Measurements from ENCODE around the gene BANK1. TPM values are rescaled to one million over a fixed set of nuclear protein-coding genes. Genes with fewer than 3 reads are reported as not detected.
A peak's percentile ranks its signal among the peaks of the same experiment; 100 is the strongest.

Gene BANK1
- 1 to 10 TPM in 2 of 4 donors, under 1 TPM in 2; 0.22 to 1.4 (median 0.96) TPM for total RNA-seq

- WGBS, 2 donors = 12 to 16% methylated on average over 32 to 44 of the region's 44 CpGs
- H3K4me3 ChIP-seq (ENCODE audit: low read depth, poor library complexity, severe bottlenecking) = peak within 1 kb of the TSS; percentile 26
- TF ChIP-seq POLR2A (IDR thresholded peaks at IDR 0.05) = no peak
- TF ChIP-seq CTCF (IDR thresholded peaks at IDR 0.05) = no peak
- DNase-seq (ENCODE audit: low spot score in 2 of 2) = peak in 1 of 2 donors; percentile 84
- intact Hi-C loops (cut with DNase I; ENCODE audit: low total_unique reads) = no loop called here
These were observed at the start of gene BANK1 for GRCh38 chr4:101790521-101791181. BANK1 (plus strand) TSS chr4:101790730; CDS start chr4:101790881, 151 bp downstream.

- H3K4me3 ChIP-seq (ENCODE audit: low read depth, poor library complexity, severe bottlenecking) = no peak overlapping the region
- intact Hi-C loops (cut with DNase I; ENCODE audit: low total_unique reads) = no loop called here
- DNase-seq (ENCODE audit: low spot score in 2 of 2) = no peak
- 35% methylated on average over 2 of the region's 2 CpGs for WGBS, 2 donors
- TF ChIP-seq CTCF (IDR thresholded peaks at IDR 0.05) = no peak
These were observed 36.8 kb upstream of the BANK1 start for GRCh38 chr4:101753721-101754120.

GRCh38 chr4:101756181-101756580, 34.3 kb upstream of the BANK1 start:
- no peak for TF ChIP-seq CTCF (IDR thresholded peaks at IDR 0.05)
- TF ChIP-seq POLR2A (IDR thresholded peaks at IDR 0.05) = no peak
- 12 to 35% methylated on average over 2 of the region's 2 CpGs for WGBS, 2 donors
- DNase-seq (ENCODE audit: low spot score in 2 of 2) = no peak
- intact Hi-C loops (cut with DNase I; ENCODE audit: low total_unique reads) = no loop called here
- no peak overlapping the region for H3K4me3 ChIP-seq (ENCODE audit: low read depth, poor library complexity, severe bottlenecking)

GRCh38 chr4:101761405-101761804, 29.1 kb upstream of the BANK1 start:
- WGBS, 2 donors = 20 to 32% methylated on average over 1 of the region's 1 CpG
- intact Hi-C loops (cut with DNase I; ENCODE audit: low total_unique reads) = no loop called here
- no peak for DNase-seq (ENCODE audit: low spot score in 2 of 2)
- H3K4me3 ChIP-seq (ENCODE audit: low read depth, poor library complexity, severe bottlenecking) = no peak overlapping the region
- TF ChIP-seq POLR2A (IDR thresholded peaks at IDR 0.05) = no peak
- no peak for TF ChIP-seq CTCF (IDR thresholded peaks at IDR 0.05)

- H3K4me3 ChIP-seq (ENCODE audit: low read depth, poor library complexity, severe bottlenecking) = no peak overlapping the region
- WGBS, 2 donors = 65 to 77% methylated on average over 2 of the region's 2 CpGs
- DNase-seq (ENCODE audit: low spot score in 2 of 2) = no peak
- TF ChIP-seq POLR2A (IDR thresholded peaks at IDR 0.05) = no peak
- no peak for TF ChIP-seq CTCF (IDR thresholded peaks at IDR 0.05)
- intact Hi-C loops (cut with DNase I; ENCODE audit: low total_unique reads) = no loop called here
These were observed 28.5 kb upstream of the BANK1 start for GRCh38 chr4:101762025-101762424.

- 40 to 46% methylated on average over 2 of the region's 2 CpGs for WGBS, 2 donors
- intact Hi-C loops (cut with DNase I; ENCODE audit: low total_unique reads) = no loop called here
- no peak for TF ChIP-seq CTCF (IDR thresholded peaks at IDR 0.05)
- no peak for TF ChIP-seq POLR2A (IDR thresholded peaks at IDR 0.05)
- no peak overlapping the region for H3K4me3 ChIP-seq (ENCODE audit: low read depth, poor library complexity, severe bottlenecking)
- DNase-seq (ENCODE audit: low spot score in 2 of 2) = no peak
These were observed 28.0 kb upstream of the BANK1 start for GRCh38 chr4:101762534-101762933.
